ENCODE results near the gene ERG.

The ERG gene

GRCh38 chr21:38499296-38499695, 1.0 kb upstream of the ERG start:
- DNase-seq (ENCODE audit: low read depth) = no peak

DNA sequence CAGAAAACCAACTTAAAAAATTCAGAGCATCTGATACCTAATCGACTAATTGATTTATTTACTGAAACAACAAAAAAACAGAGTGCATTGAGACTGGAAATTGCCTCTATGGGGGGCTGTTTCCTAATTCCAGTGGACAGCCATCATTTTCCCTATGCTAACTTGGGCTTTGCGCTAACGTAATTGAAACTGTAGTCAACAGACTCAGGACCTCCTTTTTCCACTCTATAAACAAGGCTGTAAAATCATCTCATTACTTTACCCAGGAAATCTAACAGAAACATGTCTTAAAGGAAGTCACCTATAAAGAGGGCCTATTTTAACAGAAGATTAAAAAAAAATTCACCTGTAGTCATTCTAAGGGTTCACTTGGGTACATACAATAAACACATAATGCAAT, 2.1 kb downstream of the ERG start:
- DNase-seq (ENCODE audit: low read depth) = no peak

GRCh38 chr21:38495696-38496095, 2.6 kb downstream of the ERG start:
- DNase-seq (ENCODE audit: low read depth) = no peak

GRCh38 chr21:38495242-38495641, 3.0 kb downstream of the ERG start:
- no peak for DNase-seq (ENCODE audit: low read depth)

GRCh38 chr21:38494703-38495102, 3.6 kb downstream of the ERG start:
- no peak for DNase-seq (ENCODE audit: low read depth)

- no peak for DNase-seq (ENCODE audit: low read depth)
These were observed 4.0 kb downstream of the ERG start for GRCh38 chr21:38494251-38494642.

GRCh38 chr21:38493549-38494250, 4.6 kb downstream of the ERG start:
- DNase-seq (ENCODE audit: low read depth) = no peak

GRCh38 chr21:38492007-38492406, 6.3 kb downstream of the ERG start:
- no peak for DNase-seq (ENCODE audit: low read depth)

DNA sequence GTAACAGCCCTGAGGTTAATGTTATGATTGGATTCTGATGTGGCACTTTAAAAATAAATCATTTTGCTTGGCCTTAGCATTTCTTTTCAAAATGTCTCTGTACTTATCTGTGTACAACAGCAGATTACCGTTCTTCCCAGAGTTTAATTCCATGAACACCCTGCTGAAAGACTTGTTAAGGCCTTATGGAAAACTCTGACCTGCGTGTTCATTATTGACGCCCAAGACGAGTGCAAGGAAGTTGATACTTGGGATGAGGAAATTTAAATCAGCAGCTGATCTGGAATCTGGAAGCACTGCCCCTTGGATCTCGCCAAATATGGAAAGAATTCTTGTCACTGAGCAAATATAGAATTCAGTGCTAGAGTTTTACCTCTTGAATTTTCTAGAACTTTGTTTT, 6.7 kb downstream of the ERG start:
- no peak for DNase-seq (ENCODE audit: low read depth)

- DNase-seq (ENCODE audit: low read depth) = no peak
These were observed 7.8 kb downstream of the ERG start for GRCh38 chr21:38490411-38491020.

GRCh38 chr21:38489729-38490128, 8.5 kb downstream of the ERG start:
- no peak for DNase-seq (ENCODE audit: low read depth)

GRCh38 chr21:38489271-38489652, 9.0 kb downstream of the ERG start:
- no peak for DNase-seq (ENCODE audit: low read depth)

- DNase-seq (ENCODE audit: low read depth) = no peak
These were observed 9.5 kb downstream of the ERG start for GRCh38 chr21:38488640-38489270.

DNA sequence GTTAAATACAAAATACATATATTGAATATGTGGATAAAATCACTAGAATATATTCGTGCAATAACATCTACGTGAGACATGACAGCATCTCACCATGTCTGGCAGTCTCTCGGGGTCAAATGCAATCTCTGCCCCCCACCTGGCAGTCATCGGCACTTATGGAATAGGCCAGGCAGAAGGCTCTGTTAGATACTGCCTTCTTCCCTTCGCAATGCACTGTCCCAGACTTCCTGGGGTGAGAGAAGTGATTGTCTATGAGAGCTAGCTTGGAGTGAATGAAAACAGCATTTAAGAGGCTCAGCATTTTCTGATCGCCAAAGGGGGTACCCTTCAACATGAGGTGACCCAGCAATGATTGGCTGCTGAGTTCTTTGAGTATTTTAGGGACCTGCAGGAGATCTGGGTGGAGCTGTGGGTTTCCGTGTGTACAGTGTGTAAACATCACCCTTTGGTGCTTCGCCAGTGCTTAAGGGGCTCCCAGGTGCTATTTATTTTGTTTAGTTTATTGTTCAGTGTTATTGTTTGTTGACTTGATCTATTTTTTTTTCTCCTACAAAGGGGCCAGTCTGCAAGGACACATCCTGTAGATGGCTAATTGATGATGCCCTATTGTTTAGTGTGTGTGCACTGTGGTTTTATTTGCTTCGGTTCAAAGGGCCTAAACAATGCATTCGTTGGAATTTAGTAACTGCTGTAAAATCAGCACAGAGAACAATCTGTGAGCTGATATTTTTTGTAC, 10.2 kb downstream of the ERG start:
- DNase-seq (ENCODE audit: low read depth) = no peak

DNA sequence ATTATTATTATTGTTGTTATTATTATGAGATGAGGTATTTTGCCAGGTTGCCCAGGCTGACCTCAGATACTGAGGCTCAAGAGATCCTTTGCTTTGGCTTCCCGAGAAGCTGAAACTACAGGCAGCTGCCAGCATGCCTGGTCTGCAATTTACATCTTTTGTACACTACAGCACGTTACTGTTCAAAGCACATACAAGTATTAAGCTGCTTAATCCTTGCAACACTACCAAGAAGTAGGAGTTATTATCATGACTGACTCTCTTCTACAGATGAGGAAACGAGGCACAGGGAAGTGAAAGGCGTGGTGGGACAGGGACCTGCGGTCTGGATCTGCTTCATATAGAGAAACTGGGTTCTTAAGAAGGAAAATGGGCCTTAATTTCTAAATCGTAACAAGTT, 11.6 kb downstream of the ERG start:
- DNase-seq (ENCODE audit: low read depth) = no peak

DNA sequence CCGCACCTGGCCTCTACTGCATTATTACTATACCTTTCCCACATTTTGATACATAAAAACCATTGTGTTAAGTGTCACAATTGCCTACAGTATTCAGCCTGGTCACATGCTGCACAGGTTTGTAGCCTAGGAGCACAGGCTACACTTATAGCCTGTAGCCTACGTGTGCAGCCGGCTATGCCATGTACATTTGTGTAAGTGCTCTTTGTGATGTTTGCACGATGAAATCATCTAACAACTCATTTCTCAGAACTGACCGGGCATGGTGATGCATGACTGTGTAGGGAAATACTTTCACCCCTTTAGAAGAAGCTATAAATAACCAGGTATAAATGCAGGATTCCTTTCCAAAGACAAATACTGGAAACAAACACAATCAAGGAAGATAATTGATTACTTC, 12.1 kb downstream of the ERG start:
- DNase-seq (ENCODE audit: low read depth) = no peak

DNA sequence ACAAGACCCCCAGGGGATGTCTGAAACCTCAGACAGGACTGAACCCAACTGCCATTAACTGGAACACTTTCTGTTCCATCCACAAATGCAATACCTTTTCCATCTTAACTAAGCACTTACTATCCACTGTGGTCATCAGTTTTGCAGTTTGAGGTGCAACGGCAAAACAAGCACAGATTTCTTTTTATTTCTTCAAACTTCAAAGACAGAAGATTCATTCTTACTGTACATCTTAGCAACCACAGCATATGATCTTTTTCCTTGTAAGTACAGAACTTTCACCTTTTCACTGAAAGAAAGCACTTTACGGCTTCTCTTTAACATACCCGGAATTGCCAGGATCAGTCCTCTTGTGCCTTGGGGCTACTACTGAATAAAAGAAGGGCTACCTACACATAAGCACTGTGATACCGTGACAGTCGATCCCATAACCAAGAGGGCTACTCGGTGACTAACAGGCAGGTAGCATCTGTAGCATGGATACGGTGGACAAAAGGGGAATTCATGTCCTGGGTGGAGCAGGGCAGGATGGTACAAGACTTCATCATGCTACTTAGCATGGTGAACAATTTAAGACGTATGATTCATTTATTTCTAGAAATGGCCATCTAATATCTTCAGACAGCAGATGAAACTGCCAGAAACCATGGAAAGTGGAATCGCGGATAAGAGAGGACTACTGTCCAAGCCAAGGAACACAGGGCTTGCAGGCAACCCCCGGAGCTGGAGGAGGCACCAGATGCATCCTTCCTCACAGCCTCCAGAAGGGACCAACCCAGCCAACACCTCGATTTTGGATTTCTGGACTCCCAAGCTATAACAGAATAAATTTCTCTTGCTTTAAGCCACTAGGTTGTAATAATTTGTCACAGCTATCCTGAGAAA, 18.4 kb downstream of the ERG start:
- DNase-seq (ENCODE audit: low read depth) = no peak

DNA sequence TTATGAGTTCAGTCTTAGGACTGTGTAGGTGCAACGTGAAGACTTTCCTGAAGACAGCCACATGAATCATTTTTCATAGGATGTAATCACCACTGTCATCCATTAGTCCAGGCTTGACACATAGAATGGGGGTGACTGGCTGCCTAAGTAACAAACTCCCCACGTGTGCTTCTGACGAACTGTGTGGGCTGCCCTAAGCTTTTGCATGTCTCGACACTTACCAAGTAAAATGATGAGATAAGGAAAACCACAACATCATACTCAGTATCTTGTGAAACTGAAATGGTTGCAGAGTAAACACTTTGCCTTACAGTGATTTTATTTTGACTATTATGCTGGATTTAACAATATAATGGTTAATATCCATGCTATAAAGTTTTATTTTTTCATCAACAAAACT, 19.5 kb downstream of the ERG start:
- DNase-seq (ENCODE audit: low read depth) = no peak

- DNase-seq (ENCODE audit: low read depth) = no peak
These were observed 21.1 kb downstream of the ERG start for GRCh38 chr21:38477226-38477625.

DNA sequence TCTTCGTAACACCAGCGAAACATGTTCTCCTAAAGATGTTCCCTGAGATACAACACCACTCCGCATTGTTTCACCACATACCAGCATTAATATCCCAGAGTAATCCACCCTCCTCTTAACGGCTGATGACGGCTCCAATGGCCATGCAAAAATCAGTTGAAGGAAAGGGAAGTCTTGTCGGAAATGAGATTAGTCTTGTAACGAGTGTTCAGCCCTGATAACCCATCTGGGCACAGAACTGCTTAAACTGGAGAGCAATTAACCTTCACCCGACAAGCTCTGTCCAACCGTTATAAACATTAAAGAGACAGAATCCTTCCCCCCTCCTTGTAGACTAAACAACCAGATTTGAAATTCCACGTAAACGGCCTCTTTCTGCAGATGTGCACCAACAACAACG, 21.9 kb downstream of the ERG start:
- DNase-seq (ENCODE audit: low read depth) = no peak

- DNase-seq (ENCODE audit: low read depth) = no peak
These were observed 22.8 kb downstream of the ERG start for GRCh38 chr21:38475519-38475918.

- no peak for DNase-seq (ENCODE audit: low read depth)
These were observed 23.5 kb downstream of the ERG start for GRCh38 chr21:38474796-38475195.

All from T follicular helper cell (primary cell).